Right lobe of liver (tissue), 4 donors: ENCODE measurements around the gene C6orf52.

Experiments used
- POLR2A ChIP-seq: fragments of 450-650 bp; IDR thresholded peaks from one replicate; pipeline ENCODE4 v1.6.1; 2017; ENCODE audit warnings: antibody characterized with exemption, mild to moderate bottlenecking
- TF ChIP-seq, protein P1 (sequence below), 4 donors: fragments of 200-600 bp in 3 of 4; fragments of 450-650 bp in 1 of 4; IDR thresholded peaks; one replicate each; pipeline versions ENCODE4 v1.5.1 to v1.8.0; 2016 to 2022; ENCODE audit warnings: antibody characterized with exemption in 4 of 4, mild to moderate bottlenecking in 2 of 4
- donor health status: DM: no; HTN: no; CAD: no.
- donor health status: DM: no; HTN: no; CAD: no.
- donor health status: DM: no; HTN: yes; CAD: no.

DNA sequence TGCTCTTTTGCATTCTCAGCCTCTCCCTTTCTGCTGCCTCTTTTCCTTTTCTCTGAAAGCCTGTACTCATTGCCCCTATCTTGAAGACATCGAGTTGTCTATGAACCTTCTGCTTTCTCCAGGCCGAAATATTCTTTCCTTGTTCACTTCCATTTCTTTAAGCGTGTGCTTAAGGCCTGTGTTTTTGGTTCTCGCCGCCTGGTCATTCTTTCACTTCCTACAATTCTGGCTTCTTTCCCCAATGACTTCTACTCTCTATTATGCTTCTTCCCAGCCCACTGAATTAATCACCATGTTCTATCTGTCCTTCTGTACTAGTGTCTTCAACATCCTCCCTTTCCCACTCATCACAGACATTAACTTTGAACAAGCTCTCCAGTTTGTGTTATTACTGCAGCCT is 69.6 kb downstream of the C6orf52 start:
- no peak for TF ChIP-seq POLR2A
- TF ChIP-seq, protein P1, sequence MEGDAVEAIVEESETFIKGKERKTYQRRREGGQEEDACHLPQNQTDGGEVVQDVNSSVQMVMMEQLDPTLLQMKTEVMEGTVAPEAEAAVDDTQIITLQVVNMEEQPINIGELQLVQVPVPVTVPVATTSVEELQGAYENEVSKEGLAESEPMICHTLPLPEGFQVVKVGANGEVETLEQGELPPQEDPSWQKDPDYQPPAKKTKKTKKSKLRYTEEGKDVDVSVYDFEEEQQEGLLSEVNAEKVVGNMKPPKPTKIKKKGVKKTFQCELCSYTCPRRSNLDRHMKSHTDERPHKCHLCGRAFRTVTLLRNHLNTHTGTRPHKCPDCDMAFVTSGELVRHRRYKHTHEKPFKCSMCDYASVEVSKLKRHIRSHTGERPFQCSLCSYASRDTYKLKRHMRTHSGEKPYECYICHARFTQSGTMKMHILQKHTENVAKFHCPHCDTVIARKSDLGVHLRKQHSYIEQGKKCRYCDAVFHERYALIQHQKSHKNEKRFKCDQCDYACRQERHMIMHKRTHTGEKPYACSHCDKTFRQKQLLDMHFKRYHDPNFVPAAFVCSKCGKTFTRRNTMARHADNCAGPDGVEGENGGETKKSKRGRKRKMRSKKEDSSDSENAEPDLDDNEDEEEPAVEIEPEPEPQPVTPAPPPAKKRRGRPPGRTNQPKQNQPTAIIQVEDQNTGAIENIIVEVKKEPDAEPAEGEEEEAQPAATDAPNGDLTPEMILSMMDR (IDR thresholded peaks at IDR 0.05), result no peak
